GM12865 (cell line): ENCODE results near the gene PSMG4.

Source experiments
- DNase-seq: peaks from one replicate; pipeline ENCODE4 v3.0.0; 2010; ENCODE audit warnings: low read depth
- H3K4me3 ChIP-seq: 2 replicates; pipeline ENCODE4 v1.5.1; 2011; ENCODE audit warnings: mild to moderate bottlenecking, low read depth, low read length, control low read depth
- CTCF ChIP-seq: IDR thresholded peaks from 2 replicates; pipeline ENCODE4 v1.5.1; 2011; ENCODE audit warnings: low read length, control low read depth, low read depth, inconsistent platforms; ENCODE audit not compliant: insufficient read depth; ENCODE audit errors: missing control alignments

PSMG4 gene

GRCh38 chr6:3280091-3280490 lies 21.3 kb downstream of the PSMG4 start:
- DNase-seq: no peak
- TF ChIP-seq CTCF: no peak

GRCh38 chr6:3280866-3281465 lies 22.2 kb downstream of the PSMG4 start:
- no peak for TF ChIP-seq CTCF
- no peak overlapping the region for H3K4me3 ChIP-seq
- no peak for DNase-seq

More at GRCh38 chr6:3280091-3280490, 21.3 kb downstream of the PSMG4 start:
- H3K4me3 ChIP-seq: no peak overlapping the region

DNA sequence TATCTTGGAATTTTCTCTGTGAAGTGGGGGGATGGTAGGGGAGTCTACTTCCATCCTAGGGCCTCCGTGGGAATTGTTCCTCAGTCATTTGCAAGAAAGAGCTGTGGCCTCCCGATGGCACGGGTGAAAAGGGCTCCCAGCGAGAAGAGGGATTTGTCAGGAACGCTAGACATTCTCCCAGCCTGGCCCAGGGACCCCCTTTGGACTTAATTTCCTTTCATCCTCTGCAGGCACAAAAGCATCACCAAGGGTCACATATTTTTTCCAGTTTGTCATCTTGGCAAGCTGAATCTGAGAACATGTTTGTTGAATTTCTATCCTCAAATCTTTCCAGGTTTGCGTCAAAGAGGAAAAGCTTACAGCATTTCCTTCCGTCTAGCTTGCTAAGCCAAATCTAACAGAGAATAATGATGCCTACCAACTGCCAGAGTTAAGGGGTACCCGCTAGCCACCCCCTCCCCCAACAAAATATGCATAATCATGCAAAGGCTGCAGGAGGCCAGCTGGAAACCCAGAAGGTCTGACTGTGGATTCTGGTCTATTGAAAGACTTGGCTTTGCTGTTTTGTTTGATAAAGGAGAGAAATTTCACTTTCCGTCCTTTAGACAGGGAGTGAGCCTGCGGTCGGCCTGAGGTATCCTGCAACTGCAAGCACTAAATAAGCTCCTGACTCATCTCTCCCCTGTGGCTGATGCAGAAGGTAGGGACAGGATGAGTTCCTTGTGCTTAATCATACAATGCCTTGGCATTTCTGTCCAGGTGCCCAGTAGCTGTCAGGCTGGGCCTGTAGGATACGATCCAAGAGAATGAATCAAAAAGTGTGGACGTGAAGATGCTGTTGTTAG lies 23.1 kb downstream of the PSMG4 start:
- no peak for TF ChIP-seq CTCF
- DNase-seq: no peak
- no peak overlapping the region for H3K4me3 ChIP-seq

GRCh38 chr6:3282476-3283236 lies 23.9 kb downstream of the PSMG4 start:
- H3K4me3 ChIP-seq: no peak overlapping the region
- no peak for DNase-seq
- no peak for TF ChIP-seq CTCF

DNA sequence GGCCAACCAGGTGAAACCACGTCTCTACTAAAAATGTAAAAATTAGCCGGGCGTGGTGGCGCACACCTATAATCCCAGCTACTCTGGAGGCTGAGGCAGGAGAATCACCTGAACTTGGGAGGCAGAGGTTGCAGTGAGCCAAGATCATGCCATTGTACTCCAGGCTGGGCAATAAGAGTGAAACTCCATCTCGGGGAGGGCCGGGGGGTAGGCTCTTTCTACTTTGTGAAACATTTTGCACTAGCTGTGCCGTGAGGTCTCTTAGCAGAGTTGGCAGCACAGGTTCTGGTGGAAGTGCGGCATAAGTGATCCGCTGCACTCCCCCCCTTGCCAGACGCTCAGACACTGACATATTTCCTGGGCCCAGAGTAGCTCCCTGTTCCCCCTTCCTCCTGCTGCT lies 24.5 kb downstream of the PSMG4 start:
- TF ChIP-seq CTCF: no peak
- H3K4me3 ChIP-seq: no peak overlapping the region
- no peak for DNase-seq

DNA sequence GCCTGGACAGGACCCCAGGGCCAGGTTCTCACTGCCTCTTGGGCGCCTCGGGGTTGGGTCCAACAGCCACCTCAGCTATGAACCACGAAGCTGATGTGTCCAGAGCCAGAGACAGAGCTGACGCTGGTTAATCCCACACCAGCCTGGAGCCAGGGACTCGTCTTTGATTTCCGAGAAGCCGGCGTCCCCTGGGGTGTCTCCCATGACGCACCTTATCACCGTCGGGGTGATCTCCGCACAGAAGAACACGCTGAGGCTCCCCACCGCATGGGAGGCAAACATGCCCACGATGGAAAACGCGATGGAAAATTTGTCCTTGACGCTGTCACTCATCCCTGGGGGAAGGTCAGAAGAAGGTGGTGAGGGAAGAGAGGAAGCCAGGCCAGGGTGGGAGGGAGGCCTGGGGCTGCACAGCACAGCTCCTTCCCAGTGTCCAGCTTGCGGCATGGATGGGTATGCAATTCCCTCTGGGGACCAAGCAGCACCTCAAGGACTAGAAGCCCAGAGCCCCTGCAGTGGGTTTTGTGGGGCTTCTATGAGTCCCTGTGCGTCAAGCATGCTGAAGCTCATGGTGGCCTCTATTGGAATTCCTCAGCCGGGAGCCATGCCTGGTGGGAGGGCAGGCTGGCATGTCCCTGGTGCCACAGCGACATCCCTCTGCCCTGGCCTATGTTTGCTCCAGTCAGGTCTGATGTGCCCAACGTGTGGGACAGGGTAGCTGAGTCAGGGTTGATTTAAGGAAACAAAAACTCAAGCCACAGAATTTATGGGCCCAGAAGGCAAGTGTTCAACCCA lies 25.1 kb downstream of the PSMG4 start:
- H3K4me3 ChIP-seq: no peak overlapping the region
- no peak for TF ChIP-seq CTCF
- no peak for DNase-seq
